Body of pancreas (tissue), 4 donors: ENCODE results near the gene GAD1.

Source experiments
- POLR2A ChIP-seq, 3 donors: fragments of 450-650 bp; IDR thresholded peaks; one replicate each; pipeline ENCODE4 v1.6.1; 2016; ENCODE audit warnings: antibody characterized with exemption in 3 of 3, mild to moderate bottlenecking in 2 of 3
- TF ChIP-seq, protein P1 (sequence below), 7 experiments: fragments of 450-650 bp in 4 of 7; fragments of 200-600 bp in 3 of 7; sonication (generic) in 3 of 7; IDR thresholded peaks; one replicate each; pipeline ENCODE4 v1.5.1; 2016 to 2019; ENCODE audit warnings: antibody characterized with exemption in 7 of 7

DNA sequence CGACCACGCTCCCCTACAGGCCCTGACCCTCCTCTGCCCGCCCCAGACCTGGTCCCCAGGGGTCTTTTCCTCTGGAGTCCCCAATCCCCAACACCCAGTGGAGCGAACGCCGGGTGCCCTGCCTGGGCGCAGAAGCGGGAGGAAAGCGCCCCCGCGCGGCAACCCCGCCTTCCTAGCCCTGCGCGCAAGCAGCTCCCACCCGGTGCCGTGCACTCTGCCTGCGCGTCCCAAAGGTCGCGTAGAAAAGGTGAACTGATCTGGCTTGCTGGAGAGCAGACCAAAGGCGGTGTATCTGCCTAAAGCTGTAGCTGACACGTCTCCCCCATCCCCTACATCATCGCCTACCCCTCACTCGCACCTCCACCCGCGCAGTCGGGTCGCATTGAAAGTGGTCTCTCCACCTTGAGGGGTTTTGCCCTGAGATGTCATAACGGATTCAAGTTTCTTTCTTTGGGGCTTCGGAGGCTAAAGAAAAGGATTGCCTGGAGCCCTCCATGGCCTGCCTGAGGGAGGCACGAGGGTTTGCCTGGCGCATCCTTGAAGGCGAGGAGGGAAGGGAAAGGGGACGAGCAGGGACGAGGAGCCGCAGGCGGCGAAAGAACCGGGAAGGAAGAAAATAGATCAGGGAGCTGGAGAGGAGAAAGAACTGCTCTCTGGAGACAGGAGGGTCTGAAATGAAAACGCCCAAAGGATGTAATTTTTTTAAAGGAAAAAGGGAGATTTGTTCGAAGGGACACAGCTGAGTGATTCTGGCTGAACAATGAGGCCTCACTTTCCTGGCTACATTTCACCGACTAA, 5.8 kb downstream of the GAD1 start:
- TF ChIP-seq, protein P1, sequence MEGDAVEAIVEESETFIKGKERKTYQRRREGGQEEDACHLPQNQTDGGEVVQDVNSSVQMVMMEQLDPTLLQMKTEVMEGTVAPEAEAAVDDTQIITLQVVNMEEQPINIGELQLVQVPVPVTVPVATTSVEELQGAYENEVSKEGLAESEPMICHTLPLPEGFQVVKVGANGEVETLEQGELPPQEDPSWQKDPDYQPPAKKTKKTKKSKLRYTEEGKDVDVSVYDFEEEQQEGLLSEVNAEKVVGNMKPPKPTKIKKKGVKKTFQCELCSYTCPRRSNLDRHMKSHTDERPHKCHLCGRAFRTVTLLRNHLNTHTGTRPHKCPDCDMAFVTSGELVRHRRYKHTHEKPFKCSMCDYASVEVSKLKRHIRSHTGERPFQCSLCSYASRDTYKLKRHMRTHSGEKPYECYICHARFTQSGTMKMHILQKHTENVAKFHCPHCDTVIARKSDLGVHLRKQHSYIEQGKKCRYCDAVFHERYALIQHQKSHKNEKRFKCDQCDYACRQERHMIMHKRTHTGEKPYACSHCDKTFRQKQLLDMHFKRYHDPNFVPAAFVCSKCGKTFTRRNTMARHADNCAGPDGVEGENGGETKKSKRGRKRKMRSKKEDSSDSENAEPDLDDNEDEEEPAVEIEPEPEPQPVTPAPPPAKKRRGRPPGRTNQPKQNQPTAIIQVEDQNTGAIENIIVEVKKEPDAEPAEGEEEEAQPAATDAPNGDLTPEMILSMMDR (IDR thresholded peaks at IDR 0.05), result no peak
- no peak for TF ChIP-seq POLR2A (IDR thresholded peaks at IDR 0.05)
